Ovary (tissue), 9 donors: Measurements from ENCODE around the gene TMPRSS4. TPM values are rescaled to one million over a fixed set of nuclear protein-coding genes. Genes with fewer than 3 reads are reported as not detected.

ENCODE experiments used
- DNase-seq, 5 donors: peaks; one replicate each; pipeline ENCODE4 v3.0.0-alpha.2; 2019 to 2020
- H3K27ac ChIP-seq, 2 donors: fragments of 200-600 bp; one replicate each; pipeline versions ENCODE4 v1.5.1 to v1.8.0; 2019 to 2022
- H3K27me3 ChIP-seq: fragments of 200-600 bp; one replicate; pipeline ENCODE4 v1.8.0; 2022
- H3K36me3 ChIP-seq: fragments of 200-600 bp; sonication (generic); one replicate; pipeline ENCODE4 v1.5.1; 2019
- H3K4me1 ChIP-seq: one replicate; pipeline ENCODE4 v1.8.1; 2013; ENCODE audit warnings: mild to moderate bottlenecking, moderate library complexity; ENCODE audit not compliant: insufficient read depth
- H3K4me3 ChIP-seq: fragments of 200-600 bp; sonication (generic); one replicate; pipeline ENCODE4 v1.5.1; 2017
- H3K9me3 ChIP-seq, 2 donors: fragments of 200-600 bp in 1 of 2; sonication (generic) in 1 of 2; one replicate each; pipeline versions ENCODE4 v1.5.1 to v1.8.1; 2013 to 2019; ENCODE audit warnings: mild to moderate bottlenecking in 1 of 2, moderate library complexity in 1 of 2
- CTCF ChIP-seq, 3 donors: fragments of 450-650 bp in 2 of 3; fragments of 200-600 bp in 1 of 3; IDR thresholded peaks; one replicate each; pipeline versions ENCODE4 v1.5.1 to v1.8.0; 2016 to 2022; ENCODE audit warnings: antibody characterized with exemption in 3 of 3, mild to moderate bottlenecking in 1 of 3
- EP300 ChIP-seq: sonication (generic); formaldehyde crosslinking; IDR thresholded peaks from one replicate; pipeline ENCODE4 v1.6.1; 2017; ENCODE audit warnings: antibody characterized with exemption
- POLR2A ChIP-seq: fragments of 450-650 bp; IDR thresholded peaks from one replicate; pipeline ENCODE4 v1.6.1; 2017; ENCODE audit warnings: antibody characterized with exemption, mild to moderate bottlenecking, moderate library complexity
- WGBS, 3 donors: extraction: QIAGEN DNeasy Blood & Tissue Kit in 1 of 3; methylation state at CpG; one replicate each; pipeline versions ENCODE4 v1.1.5 to v1.1.7; 2013 to 2017; 5-methylcytosine and 5-hydroxymethylcytosine counted together
- intact Hi-C, 4 donors: fragments of 100-400 bp; cut with DNase I; formaldehyde crosslinking; loops; one replicate each; pipeline versions ENCODE4 v1.11.0 to v1.15.1; 2022 to 2023
- polyA plus RNA-seq, 2 donors: library from polyadenylated mRNA; stranded (reverse); fragments of 200-250 nt in 1 of 2; fragments of 350-450 nt in 1 of 2; fragmentation: Illumina TruSeq in 1 of 2; extraction: RNeasy Lipid Tissue Mini Kit (QIAGEN cat#74804) in 1 of 2; gene quantifications; one replicate each; pipeline ENCODE4 v1.2.3, GENCODE V29; 2013 to 2014
- total RNA-seq, 7 donors: library from RNA; depleted of rRNA in 2 of 7; stranded (reverse); fragments of >200 nt in 2 of 7; fragmentation: NEBNext Ultra II Directional in 3 of 7; extraction: Animal tissue kit (Norgen Biotek cat#: 25700) in 3 of 7; gene quantifications; one replicate each; pipeline versions ENCODE4 v1.1.0 to v1.2.4, GENCODE V29; 2016 to 2023
- donor health status: DM: no; HTN: no; CAD: no; lungs with moderate emphysema.
- donor health status: DM: no; HTN: no; CAD: no.
- donor health status: Bipolar disorder and iron deficiency.
- donor health status: DM: yes; HTN: yes; CAD: no.
- donor health status: DM: no; HTN: no; CAD: no.
- donor health status: DM: yes; HTN: yes; CAD: no.

TMPRSS4 gene
- total and polyA plus RNA-seq, 9 donors, result 0.20 to 2.3 (median 0.85) TPM; not detected in 5

GRCh38 chr11:118081241-118081958 lies 4.5 kb downstream of the TMPRSS4 start:
- Histone ChIP-seq H3K4me1 (no peaks in the 10 kb centered on the region), H3K27ac (no peak overlapping the region), H3K4me3 (no peak overlapping the region), H3K36me3 (no peaks in the 10 kb centered on the region), H3K9me3 (no peaks in the 10 kb centered on the region), H3K27me3 (no peaks in the 10 kb centered on the region)
- DNase-seq, result no peak
- 79 to 84% (median 81%) methylated on average over 18 of the region's 18 CpGs for whole genome bisulfite sequencing, 3 donors
- intact Hi-C loops, result no loop called here
- no peak for TF ChIP-seq CTCF (IDR thresholded peaks at IDR 0.05)
- no peak for TF ChIP-seq POLR2A
- TF ChIP-seq EP300, result no peak

GRCh38 chr11:118082880-118083552 lies 6.1 kb downstream of the TMPRSS4 start:
- Histone ChIP-seq H3K4me3 (no peak overlapping the region), H3K27ac (no peak overlapping the region), H3K4me1 (no peaks in the 10 kb centered on the region), H3K27me3 (no peaks in the 10 kb centered on the region), H3K36me3 (no peaks in the 10 kb centered on the region), H3K9me3 (no peaks in the 10 kb centered on the region)
- WGBS, 3 donors, result 39 to 53% (median 40%) methylated on average over 20 to 21 of the region's 21 CpGs
- intact Hi-C loops, result no loop called here
- DNase-seq, result no peak
- TF ChIP-seq CTCF (IDR thresholded peaks at IDR 0.05), result no peak
- no peak for TF ChIP-seq POLR2A
- TF ChIP-seq EP300, result no peak

GRCh38 chr11:118084247-118084646 lies 7.4 kb downstream of the TMPRSS4 start:
- intact Hi-C loops, result no loop called here
- Histone ChIP-seq H3K4me3 (no peak overlapping the region), H3K27ac (no peak overlapping the region), H3K36me3 (no peaks in the 10 kb centered on the region), H3K27me3 (no peaks in the 10 kb centered on the region), H3K4me1 (no peaks in the 10 kb centered on the region), H3K9me3 (no peaks in the 10 kb centered on the region)
- 22 to 33% (median 22%) methylated on average over 4 of the region's 4 CpGs for WGBS, 3 donors
- no peak for TF ChIP-seq EP300
- no peak for TF ChIP-seq POLR2A
- TF ChIP-seq CTCF (IDR thresholded peaks at IDR 0.05), result no peak
- no peak for DNase-seq

- intact Hi-C loops, result no loop called here
- no peak overlapping the region for H3K27ac ChIP-seq
Observed at GRCh38 chr11:118084656-118085055, 7.8 kb downstream of the TMPRSS4 start.

More at GRCh38 chr11:118084656-118085055, 7.8 kb downstream of the TMPRSS4 start:
- Histone ChIP-seq H3K9me3 (no peaks in the 10 kb centered on the region), H3K36me3 (no peaks in the 10 kb centered on the region), H3K4me1 (no peaks in the 10 kb centered on the region), H3K4me3 (no peak overlapping the region), H3K27me3 (no peaks in the 10 kb centered on the region)
- DNase-seq, result no peak
- TF ChIP-seq CTCF (IDR thresholded peaks at IDR 0.05), result no peak
- no peak for TF ChIP-seq POLR2A
- no peak for TF ChIP-seq EP300
